Lower lobe of right lung (tissue), 2 donors: ENCODE results near the gene NUAK1. TPM values are rescaled to one million over a fixed set of nuclear protein-coding genes. Genes with fewer than 3 reads are reported as not detected.

Experiments used
- ATAC-seq, 2 donors: fragments of 200-7000 bp; cut with Tn5 transposase; one replicate each; pipeline ENCODE4 v1.9.1; 2020 to 2022; ENCODE audit warnings: mild to moderate bottlenecking in 2 of 2, moderate library complexity in 2 of 2
- DNase-seq: peaks from one replicate; pipeline ENCODE4 v3.0.0-alpha.2; 2020
- H3K27ac ChIP-seq: fragments of 200-600 bp; one replicate; pipeline ENCODE4 v1.8.0; 2022
- H3K27me3 ChIP-seq: fragments of 200-600 bp; one replicate; pipeline ENCODE4 v1.8.0; 2022; ENCODE audit warnings: low read depth
- H3K36me3 ChIP-seq: fragments of 200-600 bp; one replicate; pipeline ENCODE4 v1.8.0; 2022; ENCODE audit warnings: mild to moderate bottlenecking
- H3K4me1 ChIP-seq: fragments of 200-600 bp; one replicate; pipeline ENCODE4 v1.8.0; 2022
- H3K4me3 ChIP-seq: fragments of 200-600 bp; one replicate; pipeline ENCODE4 v1.8.0; 2022; ENCODE audit warnings: mild to moderate bottlenecking
- H3K9me3 ChIP-seq: fragments of 200-600 bp; one replicate; pipeline ENCODE4 v1.8.0; 2022
- intact Hi-C: fragments of 100-400 bp; cut with DNase I; formaldehyde crosslinking; loops from one replicate; pipeline ENCODE4 v1.11.0; 2022
- total RNA-seq: library from RNA; stranded (reverse); fragmentation: NEBNext Ultra II Directional; extraction: Animal tissue kit (Norgen Biotek cat#: 25700); gene quantifications from one replicate; pipeline ENCODE4 v1.2.1, GENCODE V29; 2021
- TF ChIP-seq, protein P1 (sequence below): fragments of 200-600 bp; IDR thresholded peaks from one replicate; pipeline ENCODE4 v1.8.0; 2022; ENCODE audit warnings: antibody characterized with exemption, mild to moderate bottlenecking
- donor health status: DM: no; HTN: yes; CAD: no; lungs with severe emphysema.

NUAK1 gene
- total RNA-seq, 1 donor from 2014 or later, result 17.5 TPM

DNA sequence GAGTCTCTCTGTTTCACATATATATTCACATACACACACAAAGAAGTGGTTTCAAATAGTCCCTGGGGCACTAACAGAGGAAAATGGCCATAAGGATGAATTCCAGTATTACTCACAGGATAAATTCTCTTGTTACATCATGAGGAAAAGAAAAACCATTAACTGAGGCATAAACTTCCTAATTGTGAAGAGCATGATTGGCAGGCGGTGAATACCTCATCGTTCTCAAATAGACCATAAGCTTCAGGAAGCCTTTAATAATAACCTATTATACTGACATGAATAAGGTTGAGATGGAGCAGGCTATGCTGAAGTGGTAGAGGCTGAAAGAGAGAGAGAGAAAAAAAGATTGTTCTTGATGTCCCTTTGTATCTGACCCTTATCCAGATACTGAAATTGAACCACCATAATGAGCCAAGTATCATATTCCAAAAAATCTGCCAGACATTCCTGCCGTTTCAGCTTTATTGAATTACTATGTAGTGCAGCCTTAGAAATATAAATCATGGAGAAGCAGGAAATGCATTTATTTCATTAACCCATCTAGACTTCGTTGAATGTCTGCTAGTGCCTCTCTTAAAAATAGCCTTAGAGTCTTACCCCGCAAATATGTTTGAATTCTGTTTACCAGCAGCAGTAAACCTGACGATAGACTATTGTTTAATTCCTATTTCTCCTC, 86.8 kb downstream of the NUAK1 start:
- Histone ChIP-seq H3K36me3 (no peaks in the 10 kb centered on the region), H3K27ac (no peak overlapping the region), H3K9me3 (peaks cover 12% of the 10 kb centered on the region), H3K4me1 (no peaks in the 10 kb centered on the region), H3K4me3 (no peak overlapping the region), H3K27me3 (no peaks in the 10 kb centered on the region)
- intact Hi-C loops, result no loop called here
- DNase-seq (no peak), ATAC-seq (no peak)
- TF ChIP-seq, protein P1, sequence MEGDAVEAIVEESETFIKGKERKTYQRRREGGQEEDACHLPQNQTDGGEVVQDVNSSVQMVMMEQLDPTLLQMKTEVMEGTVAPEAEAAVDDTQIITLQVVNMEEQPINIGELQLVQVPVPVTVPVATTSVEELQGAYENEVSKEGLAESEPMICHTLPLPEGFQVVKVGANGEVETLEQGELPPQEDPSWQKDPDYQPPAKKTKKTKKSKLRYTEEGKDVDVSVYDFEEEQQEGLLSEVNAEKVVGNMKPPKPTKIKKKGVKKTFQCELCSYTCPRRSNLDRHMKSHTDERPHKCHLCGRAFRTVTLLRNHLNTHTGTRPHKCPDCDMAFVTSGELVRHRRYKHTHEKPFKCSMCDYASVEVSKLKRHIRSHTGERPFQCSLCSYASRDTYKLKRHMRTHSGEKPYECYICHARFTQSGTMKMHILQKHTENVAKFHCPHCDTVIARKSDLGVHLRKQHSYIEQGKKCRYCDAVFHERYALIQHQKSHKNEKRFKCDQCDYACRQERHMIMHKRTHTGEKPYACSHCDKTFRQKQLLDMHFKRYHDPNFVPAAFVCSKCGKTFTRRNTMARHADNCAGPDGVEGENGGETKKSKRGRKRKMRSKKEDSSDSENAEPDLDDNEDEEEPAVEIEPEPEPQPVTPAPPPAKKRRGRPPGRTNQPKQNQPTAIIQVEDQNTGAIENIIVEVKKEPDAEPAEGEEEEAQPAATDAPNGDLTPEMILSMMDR, result no peak

DNA sequence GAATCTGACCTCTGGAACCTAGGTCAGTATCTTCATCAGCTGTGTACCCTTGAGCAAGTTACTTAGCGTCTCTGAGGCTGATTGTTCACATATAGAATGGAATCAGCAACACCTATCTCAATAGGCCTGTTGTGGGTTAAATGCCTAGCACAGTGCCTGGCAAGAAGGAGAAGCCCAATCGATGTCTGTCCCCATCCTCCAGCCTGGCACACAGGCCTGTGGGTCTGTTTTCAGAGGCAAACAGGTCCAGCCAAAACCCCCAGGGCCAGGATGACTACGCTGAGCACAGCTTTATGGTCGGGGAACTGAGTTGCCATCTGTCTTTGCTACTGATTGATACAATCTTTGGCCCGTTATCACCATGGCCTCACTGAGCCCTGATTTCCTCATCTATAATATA, 89.2 kb downstream of the NUAK1 start:
- no peak overlapping the region for H3K4me3 ChIP-seq
- DNase-seq (no peak), ATAC-seq (no peak)
- no peaks in the 10 kb centered on the region for H3K9me3 ChIP-seq
- H3K36me3 ChIP-seq, result no peaks in the 10 kb centered on the region
- intact Hi-C loops, result no loop called here
- TF ChIP-seq, protein P1, result no peak
- no peaks in the 10 kb centered on the region for H3K4me1 ChIP-seq
- no peak overlapping the region for H3K27ac ChIP-seq
- H3K27me3 ChIP-seq, result no peaks in the 10 kb centered on the region

DNA sequence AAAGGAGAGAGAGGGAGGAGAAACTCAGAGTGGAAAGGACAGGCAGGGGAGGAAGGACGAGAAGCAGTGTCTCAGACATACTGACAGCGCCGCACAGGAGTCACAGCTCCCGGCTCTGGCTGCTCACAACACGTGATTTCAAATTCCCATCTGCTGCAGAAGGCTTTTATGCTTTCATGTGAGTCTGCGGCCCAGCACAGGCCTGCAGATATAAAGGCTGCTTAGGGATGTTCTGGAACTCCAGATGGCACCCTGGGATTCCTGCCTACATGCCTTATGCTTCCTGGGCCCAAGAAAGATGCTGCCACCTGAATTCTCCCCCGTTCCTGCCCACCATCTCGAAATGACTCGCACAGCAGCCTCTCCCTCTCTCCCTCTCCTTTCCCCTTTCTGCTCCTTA, 89.6 kb downstream of the NUAK1 start:
- Histone ChIP-seq H3K4me3 (no peak overlapping the region), H3K27me3 (no peaks in the 10 kb centered on the region), H3K27ac (no peak overlapping the region), H3K4me1 (no peaks in the 10 kb centered on the region), H3K9me3 (no peaks in the 10 kb centered on the region), H3K36me3 (no peaks in the 10 kb centered on the region)
- DNase-seq (no peak), ATAC-seq (no peak)
- intact Hi-C loops, result no loop called here
- TF ChIP-seq, protein P1, result no peak

DNA sequence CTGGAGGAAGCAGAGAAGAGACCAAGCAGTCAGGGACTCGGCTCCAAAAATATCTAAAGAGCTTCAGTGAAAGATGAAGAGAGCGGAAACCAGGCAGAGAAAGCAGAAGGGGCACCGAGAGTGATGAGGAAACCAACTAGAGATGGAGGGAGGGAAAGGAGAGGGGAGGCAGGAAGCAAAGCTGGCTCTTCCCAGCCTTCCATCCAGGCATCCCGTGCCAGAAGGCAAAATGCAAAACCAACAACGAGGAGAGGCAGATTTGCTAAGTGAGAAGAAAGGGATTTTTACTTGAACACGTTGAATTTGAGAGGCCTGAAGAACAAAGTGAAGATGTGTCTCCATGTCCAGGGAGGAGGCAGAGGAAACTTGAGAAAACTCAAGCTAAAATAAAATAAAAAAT, 90.1 kb downstream of the NUAK1 start:
- no peak for DNase-seq
- intact Hi-C loops, result no loop called here
- ATAC-seq, result no peak
- H3K4me1 ChIP-seq, result no peaks in the 10 kb centered on the region
- H3K27ac ChIP-seq, result no peak overlapping the region
- H3K36me3 ChIP-seq, result no peaks in the 10 kb centered on the region
- TF ChIP-seq, protein P1, result no peak
- H3K4me3 ChIP-seq, result no peak overlapping the region
- H3K9me3 ChIP-seq, result no peaks in the 10 kb centered on the region
- H3K27me3 ChIP-seq, result no peaks in the 10 kb centered on the region

DNA sequence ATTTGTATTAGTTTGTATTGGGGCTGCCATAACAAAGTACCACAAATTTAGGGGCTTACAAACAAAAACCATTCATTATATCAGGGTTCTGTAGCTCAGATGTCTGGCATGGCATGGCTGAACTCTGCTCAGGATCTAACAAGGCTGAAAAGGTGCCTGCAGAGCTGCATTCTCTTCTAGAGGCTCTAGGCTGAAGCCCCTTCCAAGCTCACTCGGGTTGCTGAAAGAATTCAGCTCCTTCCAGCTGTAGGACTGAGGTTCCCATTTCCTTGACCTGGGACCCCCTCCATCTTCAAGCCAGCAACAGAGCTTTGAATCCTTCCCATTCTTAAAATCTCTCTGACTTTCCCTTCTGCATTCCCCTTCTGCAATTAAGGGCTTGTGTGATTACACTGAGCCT, 90.7 kb downstream of the NUAK1 start:
- Histone ChIP-seq H3K27ac (no peak overlapping the region), H3K36me3 (no peaks in the 10 kb centered on the region), H3K4me1 (no peaks in the 10 kb centered on the region), H3K9me3 (no peaks in the 10 kb centered on the region), H3K4me3 (no peak overlapping the region), H3K27me3 (no peaks in the 10 kb centered on the region)
- ATAC-seq (no peak), DNase-seq (no peak)
- TF ChIP-seq, protein P1, result no peak
- intact Hi-C loops, result no loop called here

- DNase-seq (no peak), ATAC-seq (no peak)
- Histone ChIP-seq H3K27ac (no peak overlapping the region), H3K9me3 (no peaks in the 10 kb centered on the region), H3K36me3 (no peaks in the 10 kb centered on the region), H3K27me3 (no peaks in the 10 kb centered on the region), H3K4me3 (no peak overlapping the region), H3K4me1 (no peaks in the 10 kb centered on the region)
- intact Hi-C loops, result no loop called here
- TF ChIP-seq, protein P1, result no peak
Observed at GRCh38 chr12:106046947-106047346, 91.8 kb downstream of the NUAK1 start.
